HUDEP-2 (cell line): Measurements from ENCODE around the gene DEK.

Experiments
- DNase-seq, 76 experiments: peaks; one replicate each; lab custom pipeline; 2025; ENCODE audit not compliant: unreplicated experiment in 76 of 76; lab: John Stamatoyannopoulos, UW

Gene DEK

DNA sequence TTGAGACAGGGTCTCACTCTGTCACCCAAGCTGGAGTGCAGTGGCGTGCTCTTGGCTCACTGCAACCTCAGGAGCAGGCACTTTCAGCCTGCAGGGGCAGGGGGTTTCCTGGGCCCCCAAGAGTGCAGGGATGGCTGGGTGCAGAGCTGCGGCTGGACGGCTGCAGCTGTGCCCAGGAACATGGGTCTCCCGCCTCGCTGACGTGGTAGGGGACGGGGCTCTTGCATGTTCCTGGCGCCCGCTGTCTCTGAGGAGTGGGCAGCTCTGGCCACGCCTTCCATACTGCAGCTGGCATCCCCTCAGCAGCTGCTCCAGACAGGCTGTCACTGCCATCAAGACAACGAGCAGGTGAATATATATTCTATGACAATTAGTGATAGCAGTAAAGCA, 2.2 kb upstream of the DEK start:
- DNase-seq, result no peak

DNA sequence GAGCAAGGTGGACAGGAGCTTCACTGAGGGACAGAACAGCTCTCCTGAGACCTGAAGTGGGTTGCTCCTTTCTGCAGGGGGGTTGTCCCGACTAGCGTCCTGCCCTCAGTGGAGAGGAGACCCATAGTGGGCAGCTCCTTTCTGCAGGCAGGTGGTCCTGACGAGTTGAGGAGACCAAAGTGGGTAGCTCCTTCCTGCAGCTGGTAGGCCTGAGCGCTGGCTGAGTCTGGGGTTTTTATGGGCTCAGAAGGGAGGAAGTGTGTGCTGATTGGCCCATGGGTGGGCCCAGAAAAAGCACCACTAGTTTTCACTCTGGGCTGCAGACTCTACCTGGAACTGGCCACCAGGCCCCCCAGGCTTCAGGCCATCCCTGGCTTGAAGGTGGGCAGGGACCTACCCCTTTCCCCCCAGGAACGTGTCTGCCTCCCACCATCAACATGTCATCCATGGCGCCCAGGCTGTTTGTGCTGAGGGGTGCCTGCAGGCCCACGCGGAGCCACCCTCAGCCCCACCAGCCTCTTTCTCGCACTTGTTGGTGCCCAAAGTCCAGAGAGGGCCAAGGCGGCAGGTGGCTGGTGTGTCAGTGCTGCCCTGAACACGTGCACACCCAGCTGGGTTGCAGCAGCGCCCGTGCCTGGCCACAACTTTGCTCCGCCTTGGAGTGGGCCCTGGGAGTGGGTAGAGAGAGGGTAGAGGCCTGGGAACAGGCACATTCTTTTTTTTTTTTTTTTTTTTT, 1.6 kb upstream of the DEK start:
- no peak for DNase-seq

DNA sequence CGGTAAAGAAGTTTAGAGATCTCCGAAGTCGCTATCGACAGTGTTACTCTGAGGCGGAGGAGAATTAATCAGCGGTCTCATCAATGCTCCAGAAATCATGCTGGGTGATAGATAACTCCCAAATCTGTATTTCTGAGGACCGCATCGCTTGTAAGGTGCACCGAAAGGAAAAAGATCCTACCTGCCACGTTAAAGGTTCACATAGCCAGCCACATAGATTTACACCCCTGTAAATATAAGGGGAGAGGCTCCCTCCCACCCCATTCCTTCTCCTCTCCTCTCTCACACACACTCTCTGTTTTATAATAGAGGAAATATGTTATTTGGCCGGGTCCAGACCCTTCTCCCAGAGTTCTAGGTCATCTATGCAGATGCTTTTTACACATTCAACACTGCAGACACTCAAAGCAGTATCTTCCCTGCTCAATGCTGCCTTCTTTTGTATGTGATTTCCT, 620 bp upstream of the DEK start:
- DNase-seq, result no peak

DNA sequence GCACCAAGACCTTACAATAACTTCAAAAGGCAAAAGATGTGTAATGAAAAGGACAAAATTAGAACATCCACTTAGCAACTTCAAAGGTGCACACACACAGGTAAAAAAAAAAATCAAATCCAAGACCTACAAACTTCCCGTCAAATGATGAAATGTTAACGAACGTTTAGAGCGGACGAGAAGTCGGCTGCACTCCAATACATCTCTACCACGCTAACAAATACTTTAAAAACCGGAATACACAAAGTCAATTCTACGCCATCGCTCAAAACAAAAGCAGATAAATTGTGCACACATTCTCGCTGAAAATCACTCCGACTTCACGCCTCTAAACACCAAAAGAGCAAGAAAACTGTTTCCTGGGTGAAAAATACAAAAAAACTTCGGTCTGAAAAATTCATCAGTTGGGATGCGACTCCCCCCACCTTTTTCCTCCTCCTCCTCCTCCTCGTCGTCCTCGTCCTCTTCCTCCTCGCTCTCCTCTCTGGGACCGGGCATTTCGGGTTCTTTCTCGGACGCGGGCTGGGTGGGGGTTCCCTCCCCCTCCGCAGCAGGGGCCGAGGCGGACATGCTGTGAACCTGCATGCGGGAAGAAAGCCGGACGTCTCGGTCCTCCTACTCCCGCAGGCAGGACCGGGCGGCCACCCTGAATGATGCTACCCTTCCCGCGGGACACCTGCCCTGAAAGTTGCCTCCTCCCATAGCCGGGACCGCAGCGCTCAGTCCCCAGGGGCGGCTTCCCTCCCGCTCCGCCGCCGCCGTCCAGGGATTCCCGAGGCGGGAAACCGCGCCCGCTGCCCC, 712 bp downstream of the DEK start:
- peak in 14 of 76 experiments; percentile 22 to 74 (median 46) for DNase-seq

DNA sequence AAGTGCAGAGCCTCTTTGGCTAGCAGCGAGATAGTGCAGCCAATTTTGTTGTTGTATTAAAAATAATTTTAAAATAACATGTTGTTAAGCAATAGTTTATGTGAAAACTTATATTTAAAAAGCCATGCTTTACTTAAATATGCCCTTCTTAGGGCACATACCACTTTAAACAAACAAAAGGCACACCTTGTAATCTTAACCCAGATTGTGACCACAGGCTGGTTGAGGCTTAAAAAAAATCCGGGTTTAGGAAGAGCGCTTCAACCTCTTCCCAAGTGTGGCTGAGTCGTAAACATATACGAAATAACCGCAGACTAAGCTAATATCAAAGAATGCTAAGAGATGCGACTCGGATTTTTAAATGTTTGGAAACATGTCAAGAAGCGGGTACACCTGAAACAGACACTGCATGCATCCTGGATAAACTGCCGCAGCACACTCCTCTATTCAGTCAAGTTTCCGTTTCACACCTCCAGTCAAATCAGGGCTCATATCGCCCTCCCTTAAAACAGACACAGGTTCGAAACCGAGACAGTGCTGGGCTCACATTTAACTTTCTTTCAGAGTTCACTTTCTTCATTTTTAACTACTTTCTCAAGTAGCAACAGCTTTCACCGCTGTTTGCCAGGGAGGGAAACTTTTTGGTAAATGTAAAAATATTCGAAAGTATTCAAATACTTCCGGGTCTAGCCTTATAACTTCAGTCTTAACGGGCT, 1.5 kb downstream of the DEK start:
- DNase-seq, result peak in 3 of 76 experiments; percentile 17 to 26 (median 21)

DNA sequence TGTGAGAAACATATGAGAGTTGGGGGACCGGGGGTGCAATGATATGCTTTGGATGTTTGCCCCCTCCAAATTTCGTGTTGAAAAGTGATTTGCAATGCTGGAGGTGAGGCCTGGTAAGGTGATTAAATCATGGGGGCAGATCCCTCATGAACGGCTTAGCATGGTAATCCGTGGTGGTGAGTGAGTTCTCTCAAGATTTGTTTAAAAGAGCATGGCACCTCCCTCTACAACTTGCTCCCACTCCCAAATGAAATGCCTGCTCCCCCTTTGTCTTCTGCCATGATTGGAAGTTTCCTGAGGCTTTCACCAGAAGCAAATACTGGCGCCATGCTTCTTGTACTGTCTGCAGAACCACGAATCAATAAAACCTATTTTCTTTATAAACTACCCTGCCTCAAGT, 2.5 kb downstream of the DEK start:
- DNase-seq, result no peak

DNA sequence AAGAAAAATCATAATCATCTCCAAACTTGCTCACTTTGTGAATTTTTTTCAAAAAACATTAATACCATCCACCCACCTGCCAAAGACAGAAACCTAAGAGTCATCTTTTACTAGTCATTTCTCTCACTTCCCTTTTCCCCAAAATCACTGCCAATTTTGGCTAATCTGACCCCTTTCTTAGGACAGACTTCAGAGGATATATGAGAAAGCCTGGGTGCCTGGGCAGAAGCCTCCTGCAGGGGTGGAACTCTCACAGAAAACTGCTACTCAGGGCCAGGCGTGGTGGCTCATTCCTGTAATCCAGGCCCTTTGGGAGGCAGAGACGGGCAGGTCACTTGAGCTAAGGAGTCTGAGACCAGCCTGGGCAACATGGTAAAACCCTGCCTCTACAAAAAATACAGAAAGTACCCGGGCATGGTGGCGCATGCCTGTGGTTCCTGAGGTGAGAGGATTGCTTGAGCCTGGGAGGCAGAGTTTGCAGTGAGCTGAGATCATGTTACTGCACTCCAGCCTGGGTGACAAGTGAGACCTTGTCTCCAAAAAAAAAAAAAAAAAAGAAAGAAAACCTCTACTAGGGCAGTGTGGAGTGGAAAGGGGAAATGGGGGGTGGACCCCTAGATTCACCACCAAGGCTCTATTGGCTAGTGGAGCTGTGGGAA, 3.8 kb downstream of the DEK start:
- DNase-seq, result no peak

DNA sequence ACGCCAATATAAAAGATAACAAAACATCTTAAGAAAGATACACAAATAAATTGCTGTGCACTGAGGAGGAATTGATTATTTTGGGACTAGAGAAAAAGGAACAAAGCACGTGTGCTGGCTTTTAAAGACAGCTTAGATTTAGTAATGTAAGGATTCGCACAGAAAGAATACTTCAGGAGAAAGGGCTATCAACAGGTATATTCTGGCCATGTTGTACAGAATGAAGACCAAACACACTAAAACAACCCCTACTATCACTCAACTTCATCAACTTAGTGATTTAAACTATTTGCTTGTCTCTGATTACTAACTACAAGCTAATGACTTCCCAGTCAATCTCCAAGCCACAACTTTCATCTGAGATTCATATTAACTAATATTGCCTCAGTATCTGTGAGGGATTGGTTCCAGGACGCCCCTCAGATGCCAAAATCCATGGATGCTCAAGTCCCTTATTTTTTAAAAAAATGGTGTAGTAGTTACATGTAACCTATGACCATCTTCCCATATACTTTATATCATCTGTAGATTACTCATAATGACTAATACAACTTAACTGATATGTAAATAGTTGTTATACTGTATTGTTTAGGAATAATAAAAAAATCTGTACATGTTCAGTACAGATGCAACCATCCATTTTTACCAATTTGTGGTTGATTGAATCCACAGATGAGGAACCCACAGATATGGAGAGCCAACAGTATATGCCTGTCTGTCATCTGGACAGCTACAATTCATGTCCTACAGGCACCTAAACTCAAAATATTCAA, 4.5 kb downstream of the DEK start:
- no peak for DNase-seq

DNA sequence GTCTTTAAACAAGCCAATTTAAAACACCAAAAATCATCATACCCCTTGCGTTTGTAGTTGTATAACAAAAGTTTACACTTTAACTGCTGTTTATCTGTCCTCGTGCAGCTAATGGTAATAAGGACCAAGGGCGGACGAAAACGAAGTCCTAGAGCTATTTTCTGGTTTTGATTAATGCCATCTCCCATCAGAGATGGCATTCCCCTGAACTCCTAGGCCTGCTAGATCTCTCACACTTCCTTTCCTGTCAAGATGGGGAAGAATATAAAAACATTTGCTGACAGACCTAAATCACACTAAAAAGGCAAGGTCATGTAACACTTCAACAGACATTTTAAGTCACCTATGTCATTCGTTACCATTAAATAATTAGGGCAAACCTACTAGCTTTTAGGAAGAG, 9.5 kb downstream of the DEK start:
- DNase-seq, result no peak

DNA sequence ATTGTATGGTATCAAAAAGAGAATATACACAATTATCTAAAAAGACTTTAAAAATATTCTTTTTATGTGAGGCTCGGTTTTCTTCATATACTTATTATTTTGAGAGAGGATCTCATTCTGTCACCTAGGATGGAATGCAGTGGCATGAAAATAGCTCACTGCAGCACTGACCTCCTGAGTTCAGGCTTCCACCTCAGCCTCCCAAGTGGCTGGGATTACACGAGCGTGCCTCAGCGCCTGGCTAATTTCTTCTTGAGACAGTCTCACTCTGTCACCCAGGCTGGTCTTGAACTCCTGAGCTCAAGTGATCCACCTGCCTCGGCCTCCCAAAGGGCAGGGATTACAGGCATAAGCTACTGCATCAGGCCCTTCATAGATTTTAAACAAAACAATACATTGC, 10.7 kb downstream of the DEK start:
- DNase-seq, result no peak

DNA sequence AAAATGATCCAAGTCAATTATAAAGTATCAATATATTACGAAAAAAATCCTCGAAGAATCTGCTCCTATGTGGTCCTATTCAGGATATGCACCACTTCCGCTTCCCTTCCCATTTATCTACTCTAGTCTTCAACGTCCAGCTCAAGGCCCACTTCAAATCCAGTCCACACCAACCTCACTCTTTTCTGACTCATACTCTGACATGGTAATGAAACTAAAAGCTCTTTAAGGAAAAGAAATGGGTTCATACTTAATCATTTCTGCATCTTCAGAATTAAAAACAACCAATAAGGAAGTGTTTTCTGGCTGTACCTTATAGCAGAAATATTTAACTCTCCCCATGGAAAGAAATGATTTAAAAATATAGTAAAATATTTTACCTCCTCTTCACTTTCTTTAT, 15.1 kb downstream of the DEK start:
- no peak for DNase-seq

DNA sequence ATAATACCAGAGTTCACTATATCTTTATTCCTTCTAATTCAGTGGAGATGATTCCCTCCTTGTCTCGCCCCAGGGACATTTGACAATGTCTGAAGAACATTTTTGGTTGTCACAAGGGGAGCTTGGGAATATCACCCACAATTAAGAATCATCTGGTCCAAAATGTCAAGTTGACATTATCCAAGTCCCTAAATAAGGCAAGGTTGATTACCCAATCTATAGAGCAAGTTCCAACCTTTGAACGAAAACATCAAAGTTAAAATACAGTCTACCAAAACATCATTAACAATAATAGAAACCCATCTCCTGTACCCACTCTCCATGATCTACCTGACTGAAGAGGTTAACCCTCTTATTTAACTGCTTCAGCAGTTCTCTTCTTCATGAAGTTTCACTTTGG, 15.6 kb downstream of the DEK start:
- no peak for DNase-seq

DNA sequence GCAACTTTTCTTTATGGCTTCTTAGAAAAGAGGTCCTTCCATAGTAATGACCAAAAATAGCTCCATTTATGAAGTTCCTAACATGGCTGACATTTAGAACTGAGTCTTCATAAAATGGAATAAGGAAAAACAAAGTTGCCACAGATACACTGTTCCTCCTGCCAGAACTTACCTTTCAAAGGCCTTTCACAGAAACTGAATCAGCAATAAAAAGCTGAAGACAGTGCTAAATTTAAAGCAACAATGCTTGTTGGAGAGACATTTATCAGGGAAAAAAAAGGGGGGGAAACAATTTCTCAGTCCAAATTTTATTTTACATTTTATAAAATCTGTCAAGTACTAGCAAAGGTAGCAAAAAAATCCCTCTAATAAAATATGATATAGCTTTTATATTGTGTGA, 17.3 kb downstream of the DEK start:
- DNase-seq, result no peak

DNA sequence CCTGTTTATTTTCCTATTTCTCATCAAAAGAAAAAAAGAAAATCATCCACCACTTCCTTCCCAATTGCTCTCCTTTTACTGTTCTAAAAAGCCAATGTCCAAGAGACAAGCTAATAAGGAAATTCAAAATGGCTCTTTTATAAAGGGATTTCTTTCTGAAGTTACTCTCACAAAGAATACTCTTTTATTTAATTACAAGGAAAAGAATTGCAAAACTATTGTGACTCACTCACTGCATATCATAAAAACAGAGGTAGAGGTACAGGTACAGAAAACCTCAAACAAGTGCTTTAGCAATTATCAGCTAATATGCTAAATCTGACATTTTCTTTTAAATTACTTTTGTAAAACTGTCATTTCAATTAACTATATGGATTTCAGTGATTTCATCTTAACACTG, 18.1 kb downstream of the DEK start:
- DNase-seq, result no peak

DNA sequence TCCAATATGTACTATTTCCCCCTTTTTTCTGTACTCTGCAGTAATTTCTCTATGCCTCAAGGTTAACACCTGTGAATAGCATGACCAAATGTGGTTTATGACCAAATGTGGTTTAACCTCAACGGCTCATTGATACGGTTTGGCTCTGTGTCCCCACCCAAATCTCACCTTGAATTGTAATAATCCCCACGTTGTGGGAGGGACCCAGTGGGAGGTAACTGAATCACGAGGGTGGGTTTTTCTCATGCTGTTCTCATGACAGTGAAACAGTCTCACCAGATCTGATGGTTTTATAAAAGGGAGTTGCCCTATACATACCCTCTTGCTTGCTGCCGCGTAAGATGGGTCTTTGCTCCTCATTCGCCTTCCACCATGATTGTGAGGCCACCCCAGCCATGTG, 18.7 kb downstream of the DEK start:
- no peak for DNase-seq

DNA sequence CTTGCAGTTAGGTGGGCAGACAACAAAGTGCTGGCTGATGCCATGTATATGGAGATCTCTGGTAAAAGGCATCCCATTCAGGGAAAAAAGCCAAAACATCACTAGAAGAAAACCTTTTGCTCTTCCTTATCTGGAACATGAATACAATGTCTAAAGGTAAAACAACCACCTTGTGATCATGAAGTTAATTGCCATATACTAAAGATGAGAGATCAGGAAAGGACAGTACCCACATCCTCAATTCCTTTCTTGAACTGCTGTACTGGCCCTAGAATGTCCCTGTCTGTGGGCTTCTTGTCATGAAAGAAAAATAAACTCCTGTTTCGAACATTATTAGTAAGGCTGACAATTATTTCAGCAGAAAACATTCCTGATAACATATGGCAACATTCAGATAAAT, 19.3 kb downstream of the DEK start:
- DNase-seq, result no peak

DNA sequence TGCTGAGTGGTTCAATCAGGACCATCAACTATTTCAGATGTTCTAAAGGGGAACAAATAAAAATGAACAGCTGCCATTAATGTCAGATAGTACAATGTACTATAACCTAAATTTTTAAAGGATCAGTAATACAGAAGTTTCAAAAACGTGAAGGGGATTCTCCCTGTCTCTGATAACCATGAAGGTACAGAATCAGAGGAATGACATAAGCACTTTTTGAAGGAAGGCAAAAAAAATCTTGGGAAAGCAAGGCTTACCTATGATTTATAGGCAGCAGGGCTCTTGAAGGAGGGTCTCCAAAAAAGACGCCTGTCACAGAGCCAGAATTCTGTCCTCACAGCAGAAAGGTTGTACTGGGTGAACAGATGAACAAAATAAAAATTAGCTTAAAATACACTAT, 20.1 kb downstream of the DEK start:
- no peak for DNase-seq

DNA sequence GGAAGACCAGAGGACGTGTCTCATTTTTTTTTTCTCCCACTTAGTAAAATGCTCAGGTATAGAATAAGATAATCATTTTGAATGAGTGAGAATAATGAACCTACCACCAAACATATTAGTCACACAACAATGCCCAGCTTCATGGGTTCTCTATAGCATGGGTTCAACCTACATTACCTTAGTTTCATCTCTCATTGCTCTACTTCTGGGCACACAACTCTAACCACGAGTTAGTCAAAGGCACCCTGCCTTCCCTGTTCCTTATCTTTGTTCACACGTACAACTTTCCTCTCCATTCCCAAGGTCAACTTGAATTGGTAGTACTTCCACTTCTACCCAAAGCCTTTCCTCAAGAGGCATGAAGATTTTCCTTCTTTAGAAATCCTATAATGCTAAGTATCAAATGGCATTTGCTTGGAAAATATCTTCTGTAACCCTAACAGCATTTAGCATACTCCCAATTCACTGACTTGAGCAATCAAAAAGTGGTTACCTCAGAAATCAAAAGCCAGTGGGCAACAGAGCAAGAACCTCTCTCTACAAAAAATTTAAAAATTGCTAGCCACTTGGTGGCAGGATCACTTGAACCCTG, 20.9 kb downstream of the DEK start:
- DNase-seq, result peak in 4 of 76 experiments; percentile 5 to 18 (median 14)

DNA sequence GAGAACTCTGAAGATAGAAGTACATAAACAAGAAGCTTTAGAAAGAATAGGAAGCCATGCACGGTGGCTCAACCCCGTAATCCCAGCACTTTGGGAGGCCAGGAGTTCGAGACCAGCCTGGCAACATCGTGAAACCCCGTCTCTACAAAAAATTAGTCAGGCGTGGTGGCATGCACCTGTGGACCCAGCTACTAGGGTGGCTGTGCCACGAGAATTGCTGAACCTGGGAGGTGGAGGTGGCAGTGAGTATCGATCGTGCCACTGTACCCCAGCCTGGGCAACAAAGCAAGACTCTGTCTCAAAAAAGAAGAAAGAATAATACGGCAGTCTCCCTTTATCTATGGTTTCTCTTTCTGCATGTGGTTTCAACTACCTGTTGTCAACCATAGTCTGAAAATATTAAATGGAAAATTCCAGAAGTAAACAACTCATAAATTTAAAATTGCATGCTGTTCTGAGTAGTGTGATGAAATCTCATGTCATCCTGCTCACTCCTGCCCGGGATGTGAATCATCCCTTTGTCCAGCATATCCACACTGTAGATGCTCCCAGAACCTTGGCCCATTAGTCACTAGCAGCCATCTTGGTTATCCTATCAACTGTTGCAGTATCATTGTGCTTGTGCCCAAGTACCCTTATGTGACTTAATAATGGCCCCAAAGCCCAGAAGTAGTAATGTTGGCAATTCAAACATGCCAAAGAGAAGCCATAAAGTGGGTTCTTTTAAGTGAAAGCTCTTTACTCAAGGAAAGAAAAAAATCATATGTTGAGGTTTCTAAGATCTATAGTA, 22.1 kb downstream of the DEK start:
- DNase-seq, result no peak
